ACC112 (cell line): ENCODE data around the gene TMEM214.

Experiments used
- H2AFZ ChIP-seq: fragments of 200-600 bp; sonication (generic); one replicate; pipeline ENCODE4 v1.6.0; 2017; ENCODE audit warnings: antibody characterized with exemption, low read length; ENCODE audit not compliant: unreplicated experiment
- H3K27ac ChIP-seq: fragments of 200-600 bp; sonication (generic); 2 replicates; pipeline ENCODE4 v1.5.1; 2014; ENCODE audit warnings: low read depth, mild to moderate bottlenecking, antibody characterized with exemption, low read length, moderate library complexity
- H3K27me3 ChIP-seq: fragments of 200-600 bp; sonication (generic); 2 replicates; pipeline ENCODE4 v1.6.1; 2014; ENCODE audit warnings: mild to moderate bottlenecking, antibody characterized with exemption, low read length, moderate library complexity, mixed read lengths; ENCODE audit not compliant: insufficient read depth
- H3K36me3 ChIP-seq: fragments of 200-600 bp; sonication (generic); 2 replicates; pipeline ENCODE4 v1.6.1; 2016; ENCODE audit warnings: mild to moderate bottlenecking, antibody characterized with exemption, low read length, moderate library complexity, mixed read lengths; ENCODE audit not compliant: insufficient read depth
- H3K4me1 ChIP-seq: fragments of 200-600 bp; sonication (generic); one replicate; pipeline ENCODE4 v1.6.1; 2016; ENCODE audit warnings: low read length, mixed read lengths; ENCODE audit not compliant: insufficient read depth, unreplicated experiment, control insufficient read depth
- H3K4me3 ChIP-seq: fragments of 200-600 bp; sonication (generic); 2 replicates; pipeline ENCODE4 v1.5.1; 2014; ENCODE audit warnings: mild to moderate bottlenecking, low read depth, low read length
- H3K79me2 ChIP-seq: fragments of 200-600 bp; sonication (generic); one replicate; pipeline ENCODE4 v1.6.0; 2016; ENCODE audit warnings: low read length; ENCODE audit not compliant: control insufficient read depth, unreplicated experiment, insufficient read depth

TMEM214 gene

DNA sequence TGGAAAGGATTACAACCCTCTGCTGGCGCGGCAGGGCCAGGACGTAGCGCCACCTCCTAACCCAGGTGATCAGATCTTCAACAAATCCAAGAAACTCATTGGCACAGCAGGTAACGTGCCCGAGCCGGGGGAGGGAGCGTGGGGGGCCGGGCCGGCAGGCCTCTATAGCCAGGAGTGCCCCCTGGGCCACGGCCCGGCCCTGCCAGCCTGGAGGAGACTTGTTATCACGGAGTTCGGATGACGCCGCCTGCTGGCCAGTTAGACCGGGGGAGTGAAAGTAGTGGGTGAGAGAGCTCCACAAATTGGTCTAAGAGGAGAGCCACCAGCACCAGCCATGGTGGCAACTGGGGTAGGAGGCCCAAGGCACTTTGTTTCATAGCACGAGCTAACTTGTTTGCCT lies 8.6 kb upstream of the TMEM214 start:
- Histone ChIP-seq H3K4me1 (peaks cover 19% of the 10 kb centered on the region), H3K27ac (no peak overlapping the region), H3K36me3 (no peaks in the 10 kb centered on the region; the same call in 1 of the 2 replicates), H3K79me2 (peaks cover 10% of the 10 kb centered on the region), H3K27me3 (no peaks in the 10 kb centered on the region), H2AFZ (no peak overlapping the region), H3K4me3 (no peak overlapping the region)

DNA sequence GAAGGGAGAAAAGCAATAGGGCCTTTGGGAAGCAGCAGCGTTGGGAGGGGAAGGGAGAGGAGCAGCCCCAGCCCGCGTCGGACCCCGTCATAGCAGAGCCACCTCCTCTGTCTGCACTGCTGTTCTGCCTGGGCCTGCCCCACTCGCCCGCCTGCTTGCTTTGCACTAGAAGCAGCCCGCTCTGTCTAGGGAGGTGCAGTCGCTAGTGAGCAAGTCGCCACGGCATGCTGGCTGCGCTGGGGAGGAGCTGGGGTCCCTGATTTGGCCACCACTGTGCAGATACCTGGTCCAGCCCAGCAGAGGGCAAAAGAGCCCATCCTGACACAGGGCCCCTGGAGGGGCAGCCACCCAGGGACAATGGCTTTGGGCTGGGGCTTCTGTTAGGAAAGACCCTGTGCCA lies 8.0 kb upstream of the TMEM214 start:
- peaks cover 22% of the 10 kb centered on the region for H3K4me1 ChIP-seq
- no peak overlapping the region for H3K4me3 ChIP-seq
- peaks cover 10% of the 10 kb centered on the region for H3K79me2 ChIP-seq
- H3K27me3 ChIP-seq = no peaks in the 10 kb centered on the region
- no peaks in the 10 kb centered on the region; the same call in 1 of the 2 replicates for H3K36me3 ChIP-seq
- H3K27ac ChIP-seq = no peak overlapping the region
- H2AFZ ChIP-seq = no peak overlapping the region

DNA sequence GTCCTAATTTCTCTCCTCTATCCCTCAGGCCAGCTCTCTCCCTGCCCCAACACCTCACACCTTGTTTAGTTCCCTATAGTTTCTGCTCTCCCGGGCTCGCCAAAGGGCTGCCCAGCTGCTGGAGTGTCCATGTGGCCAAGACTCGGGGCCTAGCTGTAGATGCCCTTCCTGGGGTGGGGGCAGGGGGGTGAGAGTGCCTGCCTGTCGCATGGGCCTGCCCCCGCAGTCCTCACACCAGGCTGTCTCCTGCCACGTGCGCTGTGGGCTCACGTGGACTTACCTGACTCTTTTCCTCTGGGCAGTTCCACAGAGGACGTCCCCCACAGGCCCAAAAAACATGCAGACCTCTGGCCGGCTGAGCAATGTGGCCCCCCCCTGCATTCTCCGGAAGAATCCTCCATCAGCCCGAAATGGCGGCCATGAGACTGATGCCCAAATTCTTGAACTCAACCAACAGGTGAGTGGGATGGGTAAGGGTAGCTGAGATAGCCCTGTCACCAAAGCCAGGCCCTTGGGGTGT lies 7.4 kb upstream of the TMEM214 start:
- no peaks in the 10 kb centered on the region; the same call in 1 of the 2 replicates for H3K36me3 ChIP-seq
- no peak overlapping the region for H3K27ac ChIP-seq
- H3K4me1 ChIP-seq = peaks cover 18% of the 10 kb centered on the region

DNA sequence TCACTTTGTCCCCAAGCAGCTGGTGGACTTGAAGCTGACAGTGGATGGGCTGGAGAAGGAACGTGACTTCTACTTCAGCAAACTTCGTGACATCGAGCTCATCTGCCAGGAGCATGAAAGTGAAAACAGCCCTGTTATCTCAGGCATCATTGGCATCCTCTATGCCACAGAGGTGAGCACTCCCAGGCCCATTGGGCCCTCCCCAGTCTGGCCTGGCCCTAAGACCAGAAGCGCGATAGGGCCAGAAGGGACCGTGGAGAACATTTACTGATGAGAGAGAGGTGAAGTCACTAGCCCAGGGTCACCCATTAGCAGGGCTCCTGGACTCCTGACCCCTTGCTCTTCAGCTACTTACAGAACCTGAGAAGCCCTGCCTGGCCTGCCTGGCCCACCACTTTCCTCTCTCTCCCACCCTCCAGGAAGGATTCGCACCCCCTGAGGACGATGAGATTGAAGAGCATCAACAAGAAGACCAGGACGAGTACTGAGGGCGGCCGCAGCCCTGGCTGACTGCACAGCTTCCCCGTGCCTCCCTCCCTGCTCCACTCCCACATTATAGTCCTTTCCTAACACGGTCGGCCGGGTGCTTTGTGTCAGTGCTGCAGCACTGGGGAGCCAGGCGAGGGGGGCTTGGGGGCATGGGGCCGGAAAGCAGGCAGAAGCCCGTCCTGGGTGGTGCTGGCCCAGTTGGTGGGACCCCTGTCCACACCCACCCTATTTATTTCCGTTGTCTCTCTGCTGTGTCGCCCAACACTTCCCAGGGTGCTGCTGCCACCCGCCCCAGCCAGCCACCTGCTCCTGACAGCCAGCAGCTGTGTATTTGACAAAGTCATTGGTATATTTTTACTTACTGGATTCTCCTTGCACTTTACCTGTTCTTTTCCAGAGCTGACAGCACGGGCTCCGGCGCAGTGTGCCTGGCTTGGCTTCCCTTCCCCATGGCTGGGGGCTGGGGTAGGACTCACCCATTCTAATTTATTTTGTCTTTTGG lies 6.6 kb upstream of the TMEM214 start:
- Histone ChIP-seq H3K79me2 (peaks cover 15% of the 10 kb centered on the region), H3K4me3 (no peak overlapping the region), H2AFZ (no peak overlapping the region), H3K27me3 (no peaks in the 10 kb centered on the region), H3K36me3 (no peaks in the 10 kb centered on the region; the same call in 1 of the 2 replicates), H3K4me1 (peaks cover 10% of the 10 kb centered on the region), H3K27ac (no peak overlapping the region)

More for the DNA sequence above, 7.4 kb upstream of the TMEM214 start:
- Histone ChIP-seq H3K4me3 (no peak overlapping the region), H3K79me2 (peaks cover 10% of the 10 kb centered on the region), H2AFZ (no peak overlapping the region), H3K27me3 (no peaks in the 10 kb centered on the region)

DNA sequence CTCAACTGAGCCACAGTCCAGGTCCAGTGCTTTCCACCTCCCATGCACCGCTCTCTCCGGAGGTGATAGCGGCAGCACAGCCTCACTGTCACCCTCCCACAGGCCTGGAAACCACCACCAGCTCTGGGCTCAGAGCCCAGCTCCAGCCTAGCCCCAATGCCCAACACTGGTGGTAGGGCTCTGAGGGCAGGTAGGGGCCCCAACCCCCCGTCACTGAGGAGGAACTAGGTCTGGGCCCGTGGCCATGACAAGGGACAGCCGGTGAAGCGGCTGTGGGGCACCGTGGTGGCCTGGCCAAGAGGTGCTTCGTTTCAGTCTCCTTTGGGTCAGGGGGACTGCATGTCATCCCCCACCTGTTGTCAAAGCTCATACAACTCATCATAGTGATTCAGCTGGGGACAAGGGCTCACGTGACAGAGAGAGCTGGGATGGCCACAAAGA lies 5.5 kb upstream of the TMEM214 start:
- peaks cover 11% of the 10 kb centered on the region for H3K4me1 ChIP-seq
- H3K4me3 ChIP-seq = no peak overlapping the region
- H3K27me3 ChIP-seq = no peaks in the 10 kb centered on the region
- H2AFZ ChIP-seq = no peak overlapping the region
- no peak overlapping the region for H3K27ac ChIP-seq
- H3K79me2 ChIP-seq = peaks cover 25% of the 10 kb centered on the region
- no peaks in the 10 kb centered on the region; the same call in 1 of the 2 replicates for H3K36me3 ChIP-seq

DNA sequence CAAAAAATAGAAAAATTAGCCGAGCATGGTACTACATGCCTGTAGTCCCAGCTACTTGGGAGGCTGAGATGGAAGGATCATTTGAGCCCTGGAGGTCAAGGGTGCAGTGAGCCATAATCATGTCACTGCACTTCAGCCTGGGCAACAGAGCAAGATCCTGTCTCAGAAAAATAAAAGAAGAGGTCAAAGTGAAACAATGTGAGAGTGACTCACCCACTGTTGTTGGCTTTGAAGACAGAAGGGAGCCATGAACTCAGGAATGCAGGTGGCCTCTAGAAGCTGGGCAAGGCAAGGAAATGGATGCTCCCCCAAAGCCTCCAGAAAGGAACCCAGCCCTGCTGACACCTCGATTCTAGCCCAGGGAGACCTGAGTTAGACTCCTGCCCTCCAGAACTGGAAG lies 3.7 kb upstream of the TMEM214 start:
- peaks cover 14% of the 10 kb centered on the region for H3K4me1 ChIP-seq
- H3K4me3 ChIP-seq = no peak overlapping the region
- peaks cover 40% of the 10 kb centered on the region for H3K79me2 ChIP-seq
- no peaks in the 10 kb centered on the region for H3K27me3 ChIP-seq
- no peak overlapping the region for H3K27ac ChIP-seq
- H2AFZ ChIP-seq = no peak overlapping the region
- H3K36me3 ChIP-seq = no peaks in the 10 kb centered on the region

DNA sequence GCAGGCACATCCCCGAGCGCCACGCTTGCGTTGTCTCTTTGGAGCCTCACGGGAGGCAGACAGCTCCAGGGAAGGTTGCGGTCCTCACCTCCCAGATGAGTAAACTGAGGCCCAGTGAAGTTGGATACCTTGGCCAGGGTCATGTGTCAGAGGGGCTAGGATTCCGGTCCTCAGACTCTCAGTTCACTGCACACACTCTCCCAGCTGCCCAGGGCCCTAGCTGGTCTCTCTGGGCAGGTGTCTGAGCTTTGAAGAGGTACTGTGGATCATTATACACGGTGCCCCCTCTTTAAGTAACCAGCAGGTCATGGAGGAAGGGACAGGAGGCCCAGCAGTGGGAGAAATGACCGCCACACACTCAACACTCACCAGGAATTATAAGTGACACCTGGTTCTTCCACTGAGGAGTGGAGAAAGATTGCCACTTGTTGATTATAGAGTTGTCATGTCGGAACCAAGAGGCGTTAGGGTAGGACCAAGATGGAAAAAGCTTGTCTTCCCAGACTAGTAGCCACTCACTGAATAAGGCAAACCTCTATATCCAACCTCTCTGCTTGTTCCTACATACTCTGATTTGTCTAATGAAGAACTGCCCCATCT lies 588 bp downstream of the TMEM214 start:
- Histone ChIP-seq H3K4me1 (peaks cover 18% of the 10 kb centered on the region), H2AFZ (peak overlapping the region; percentile 93), H3K27ac (peak overlapping the region; percentile 51), H3K4me3 (peak overlapping the region; percentile 98), H3K79me2 (peaks cover 46% of the 10 kb centered on the region), H3K36me3 (peaks cover 32% of the 10 kb centered on the region; the same call in 1 of the 2 replicates), H3K27me3 (no peaks in the 10 kb centered on the region)

DNA sequence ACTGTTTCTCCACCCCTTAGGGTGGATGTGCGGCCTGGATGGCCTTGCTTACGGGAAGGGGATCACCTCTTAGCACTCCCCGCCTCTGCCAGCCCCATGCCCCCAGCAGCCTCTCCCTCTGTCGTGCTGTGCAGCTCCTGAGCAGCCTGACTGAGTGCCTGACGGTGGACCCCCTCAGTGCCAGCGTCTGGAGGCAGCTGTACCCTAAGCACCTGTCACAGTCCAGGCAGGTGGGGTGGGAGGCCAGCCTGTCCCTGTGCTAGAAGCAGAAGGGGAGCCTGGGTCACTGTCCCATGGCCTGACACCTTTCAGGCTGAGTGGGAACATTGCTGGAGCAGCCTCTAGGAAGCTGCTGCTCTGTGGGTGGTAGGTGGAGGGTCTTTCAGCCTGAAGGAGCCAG lies 5.2 kb downstream of the TMEM214 start:
- H3K4me1 ChIP-seq = peaks cover 7% of the 10 kb centered on the region
- H3K27ac ChIP-seq = no peak overlapping the region
- H2AFZ ChIP-seq = no peak overlapping the region
- H3K36me3 ChIP-seq = peaks cover 48% of the 10 kb centered on the region; the same call in 1 of the 2 replicates
- H3K4me3 ChIP-seq = no peak overlapping the region
- H3K79me2 ChIP-seq = peaks cover 26% of the 10 kb centered on the region
- H3K27me3 ChIP-seq = no peaks in the 10 kb centered on the region

DNA sequence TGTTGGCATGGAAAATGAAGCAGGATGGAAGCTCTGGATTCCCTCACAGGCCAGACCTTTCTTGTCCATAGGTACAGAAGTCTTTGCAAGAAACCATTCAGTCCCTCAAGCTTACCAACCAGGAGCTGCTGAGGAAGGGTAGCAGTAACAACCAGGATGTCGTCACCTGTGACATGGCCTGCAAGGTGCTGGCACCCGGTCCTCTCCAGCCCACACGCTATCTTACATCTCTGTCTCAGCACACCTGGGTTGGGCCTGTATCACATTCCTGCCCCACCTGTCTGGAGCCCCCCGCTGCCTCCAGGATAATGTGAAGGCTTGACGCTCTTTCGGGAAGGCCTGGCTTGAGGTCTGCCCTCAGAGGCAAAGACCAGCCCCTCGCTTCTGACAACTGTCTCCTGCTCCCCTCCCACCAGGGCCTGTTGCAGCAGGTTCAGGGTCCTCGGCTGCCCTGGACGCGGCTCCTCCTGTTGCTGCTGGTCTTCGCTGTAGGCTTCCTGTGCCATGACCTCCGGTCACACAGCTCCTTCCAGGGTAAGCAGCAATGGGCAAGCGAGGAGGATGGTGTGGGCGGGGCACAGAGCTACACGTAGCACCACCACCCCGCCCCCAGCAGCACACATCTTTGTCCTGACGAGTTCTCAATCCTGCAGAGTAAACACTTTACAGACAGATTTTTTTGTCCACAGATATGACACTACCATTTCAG lies 6.0 kb downstream of the TMEM214 start:
- H3K27me3 ChIP-seq = no peaks in the 10 kb centered on the region
- peaks cover 48% of the 10 kb centered on the region; the same call in 1 of the 2 replicates for H3K36me3 ChIP-seq
- peaks cover 7% of the 10 kb centered on the region for H3K4me1 ChIP-seq
- H3K27ac ChIP-seq = no peak overlapping the region
- no peak overlapping the region for H2AFZ ChIP-seq
- H3K4me3 ChIP-seq = no peak overlapping the region
- H3K79me2 ChIP-seq = peaks cover 18% of the 10 kb centered on the region

DNA sequence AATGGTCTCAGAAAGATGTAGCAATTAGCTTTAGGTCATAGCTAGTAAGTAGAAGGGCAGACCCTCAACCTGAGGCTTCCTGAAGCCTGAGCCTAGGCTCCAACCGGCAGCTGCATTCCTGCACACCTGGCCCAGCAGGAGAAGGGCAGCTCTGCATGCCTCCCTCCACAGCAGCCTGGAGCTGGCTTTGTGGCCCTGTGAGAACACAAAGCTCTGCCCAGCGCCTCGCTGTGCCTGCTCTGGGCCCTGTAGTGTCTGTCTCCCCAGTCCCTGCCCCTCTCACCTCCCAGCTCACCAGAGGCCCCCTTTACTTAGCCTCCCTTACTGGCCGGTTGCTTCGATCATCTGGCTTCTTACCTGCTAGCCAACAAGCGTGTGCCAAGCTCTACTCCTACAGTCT lies 6.7 kb downstream of the TMEM214 start:
- H3K4me1 ChIP-seq = peaks cover under 1% of the 10 kb centered on the region
- H2AFZ ChIP-seq = no peak overlapping the region
- no peak overlapping the region for H3K4me3 ChIP-seq
- no peak overlapping the region for H3K27ac ChIP-seq
- peaks cover 48% of the 10 kb centered on the region; the same call in 1 of the 2 replicates for H3K36me3 ChIP-seq
- H3K79me2 ChIP-seq = peaks cover 11% of the 10 kb centered on the region
- no peaks in the 10 kb centered on the region for H3K27me3 ChIP-seq
